NCI-H524 treated with DMSO at 0.1 percent for 48 hours (cell line): Measurements from ENCODE around the gene TCF7L2.

Experiments
- DNase-seq: peaks from one replicate; lab custom pipeline; 2025; lab: John Stamatoyannopoulos, UW

TCF7L2 gene

DNA sequence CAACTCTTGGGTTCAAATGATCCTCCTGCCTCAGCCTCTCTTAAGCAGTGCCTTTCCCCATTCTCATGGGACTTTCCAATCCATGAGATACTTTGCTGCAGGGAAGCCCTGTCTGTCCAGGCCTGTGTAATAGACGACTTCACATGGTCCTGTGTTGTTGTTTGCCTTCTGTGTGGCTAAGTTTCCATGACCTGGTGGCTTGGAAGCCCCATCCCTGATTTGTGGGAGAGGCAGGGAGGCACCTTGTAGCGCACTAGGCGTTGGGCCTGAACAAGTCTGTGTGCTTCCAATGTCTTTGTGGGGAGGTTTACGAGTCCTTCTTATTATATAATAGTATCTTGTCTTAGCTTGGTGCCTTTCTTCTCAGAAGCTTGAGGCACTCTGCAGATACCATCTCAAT is 49.1 kb downstream of the TCF7L2 start:
- DNase-seq = no peak

DNA sequence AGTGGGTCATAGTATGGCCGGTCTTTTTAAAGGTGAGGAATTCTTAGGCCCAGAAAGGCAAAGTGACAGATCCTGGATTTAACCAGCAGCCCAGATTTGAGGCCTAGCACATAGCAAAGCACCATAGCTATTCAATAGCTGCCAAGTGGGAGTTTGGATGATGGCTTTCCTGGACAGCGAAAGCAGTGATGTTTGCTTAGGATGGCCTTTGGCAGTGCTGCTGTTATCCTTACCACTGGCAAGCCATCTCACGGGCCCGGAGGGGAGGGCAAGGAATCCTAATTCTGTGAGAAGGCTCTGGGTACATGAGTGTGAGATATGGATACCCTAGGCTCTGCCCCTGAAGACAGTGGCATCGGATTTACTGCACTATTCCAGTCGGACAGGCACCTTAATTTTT is 50.4 kb downstream of the TCF7L2 start:
- no peak for DNase-seq

DNA sequence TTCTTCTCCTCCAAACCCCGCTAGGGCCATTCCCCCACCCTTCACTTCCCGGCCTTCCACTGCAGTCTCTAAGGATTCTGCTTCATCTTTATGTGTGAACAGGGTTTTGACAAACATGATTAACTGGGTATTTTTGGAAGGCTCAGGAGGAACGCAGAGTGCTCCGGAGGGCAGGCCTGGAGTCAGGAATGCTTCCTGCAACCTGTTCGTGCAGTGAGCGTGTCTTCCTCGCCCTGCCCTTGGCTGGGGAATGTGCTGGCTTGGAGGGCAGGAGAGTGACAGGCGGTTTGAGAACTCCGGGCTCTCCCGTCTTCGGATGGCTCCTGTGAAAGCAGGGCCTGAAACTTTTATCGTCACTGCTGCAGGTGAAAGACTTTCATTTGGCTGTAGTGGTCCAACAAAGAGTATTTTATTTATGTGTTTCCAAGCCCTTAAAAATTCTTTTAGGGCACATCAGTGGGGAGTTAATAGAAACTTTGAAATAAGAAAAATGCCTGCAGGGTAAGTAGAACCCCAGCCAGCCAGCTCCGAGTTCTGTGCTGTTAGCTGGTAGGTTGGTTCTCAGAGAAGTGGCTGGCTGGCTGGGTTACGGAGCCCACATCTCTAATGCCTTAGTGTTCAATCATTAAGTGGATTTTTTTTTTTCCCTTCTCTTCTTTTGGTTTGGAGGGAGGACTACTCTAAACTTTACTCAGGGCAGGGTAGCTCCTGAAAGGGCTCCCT is 51.0 kb downstream of the TCF7L2 start:
- no peak for DNase-seq

DNA sequence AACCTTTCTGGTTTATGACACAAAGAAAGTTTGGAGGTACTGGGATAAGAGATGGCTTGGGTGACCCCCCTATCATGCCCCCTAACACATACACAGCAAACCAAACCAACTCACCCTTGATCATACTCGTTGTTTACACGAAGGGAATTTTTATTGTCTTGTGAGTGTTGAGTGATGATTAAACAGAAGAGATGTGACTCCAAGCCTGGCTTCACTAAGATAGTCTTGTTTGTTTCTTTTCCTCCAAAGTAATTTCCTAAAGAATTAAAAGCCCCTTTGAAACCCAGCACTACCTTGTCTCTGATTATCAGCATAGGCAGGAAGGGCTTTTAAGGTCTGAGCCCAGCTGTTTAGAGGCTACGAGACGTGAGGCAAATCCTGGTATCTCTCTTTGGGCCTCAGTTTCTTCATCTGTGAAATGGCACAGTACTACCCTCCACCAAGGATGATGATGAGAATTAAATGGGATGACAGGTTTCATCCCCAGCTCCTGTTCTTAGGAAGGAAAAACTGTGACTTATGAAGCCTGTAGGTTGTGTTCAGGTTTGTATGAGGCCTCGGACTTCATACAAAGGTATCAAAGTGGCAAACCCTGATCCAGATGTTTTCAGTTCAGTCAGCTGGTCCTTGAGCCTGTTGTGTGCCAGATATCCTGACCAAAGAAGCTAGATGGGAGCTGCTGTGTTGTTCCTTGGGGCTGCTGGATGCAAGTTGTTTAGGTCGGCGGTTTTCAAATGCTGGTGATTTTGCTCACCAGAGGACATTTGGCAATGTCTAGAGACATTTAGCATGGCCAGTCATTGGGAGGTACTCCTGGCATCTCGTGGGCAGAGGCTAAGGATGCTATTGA is 51.8 kb downstream of the TCF7L2 start:
- no peak for DNase-seq

DNA sequence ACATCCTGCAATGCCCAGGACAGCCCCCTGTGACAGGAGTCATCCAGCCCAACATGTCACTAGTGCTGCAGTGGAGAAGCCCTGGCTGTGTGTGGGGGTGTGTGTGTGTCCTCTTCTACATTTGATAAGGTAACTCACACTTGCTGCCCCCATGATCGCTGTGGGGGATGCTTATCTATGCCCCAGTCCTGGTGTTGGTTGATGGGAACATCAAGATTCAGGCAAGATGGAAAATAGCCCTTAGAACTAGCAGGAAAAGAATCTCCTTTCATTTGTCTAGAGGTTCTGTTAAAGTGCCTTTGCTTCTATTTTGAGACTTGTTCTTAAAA is 52.4 kb downstream of the TCF7L2 start:
- DNase-seq = no peak

DNA sequence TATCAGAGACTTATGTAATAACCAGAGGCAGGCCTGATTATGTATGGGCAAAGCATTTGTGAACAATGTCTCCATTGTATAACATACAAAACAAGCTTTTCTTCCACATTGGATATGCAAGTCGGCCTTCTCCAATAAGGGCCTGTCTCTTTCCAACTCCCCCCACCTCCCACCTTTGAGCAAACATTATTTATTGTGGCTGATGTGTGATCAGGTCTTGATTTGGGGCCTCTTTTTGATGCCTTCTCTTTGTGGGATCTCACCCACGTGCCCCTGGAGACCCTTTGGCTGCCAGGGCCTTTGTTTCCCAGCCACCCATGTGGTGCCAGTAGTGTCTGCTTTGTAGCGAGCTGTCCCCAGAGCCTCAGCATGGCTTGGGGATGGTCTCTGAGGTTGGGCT is 53.0 kb downstream of the TCF7L2 start:
- DNase-seq = no peak

DNA sequence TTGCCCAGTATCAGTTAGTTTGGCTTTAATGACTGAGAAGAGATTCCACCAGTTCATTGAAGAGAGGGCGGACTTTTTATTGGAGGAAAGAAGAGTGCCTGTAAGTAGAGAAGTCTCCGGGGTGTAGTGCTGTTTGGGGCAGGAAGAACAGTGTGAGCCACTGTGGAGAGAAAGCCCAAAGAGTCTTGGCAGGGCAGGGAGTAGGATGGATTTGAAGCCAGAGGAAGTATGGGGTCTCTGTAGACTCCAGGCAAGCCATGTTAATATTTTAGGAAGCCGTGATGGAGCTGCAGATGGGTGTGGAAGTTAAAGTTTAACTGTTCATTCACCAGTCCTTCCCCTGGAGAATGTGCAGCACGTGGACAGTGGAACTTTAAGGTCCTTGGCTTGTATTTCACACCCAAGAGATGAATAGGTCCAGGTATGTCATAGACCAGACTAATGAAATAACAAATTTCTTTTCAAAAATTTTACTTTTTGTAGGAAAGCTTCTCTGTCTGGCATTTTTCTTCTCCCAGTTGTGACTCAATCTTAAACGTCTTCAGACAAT is 54.1 kb downstream of the TCF7L2 start:
- no peak for DNase-seq

DNA sequence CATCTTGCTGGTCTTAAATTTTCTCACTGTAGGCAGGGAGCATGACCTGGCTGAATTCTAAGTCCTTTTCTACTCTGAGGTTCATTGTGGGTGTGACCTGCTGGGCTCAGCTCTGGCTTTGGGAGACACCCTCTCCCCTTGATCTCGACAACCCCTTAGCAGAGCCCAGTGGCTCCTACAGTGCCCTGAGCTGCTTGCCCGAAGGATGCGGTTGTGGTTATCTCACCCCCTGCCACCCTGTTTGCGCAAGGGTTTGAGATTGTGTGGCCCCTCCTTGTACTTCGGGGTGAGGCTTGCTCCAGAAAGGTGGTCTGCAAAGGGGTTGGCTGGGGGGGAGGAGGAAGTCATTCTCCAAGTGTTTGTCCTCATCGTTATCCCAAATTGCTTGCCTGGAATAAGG is 55.3 kb downstream of the TCF7L2 start:
- DNase-seq = no peak

DNA sequence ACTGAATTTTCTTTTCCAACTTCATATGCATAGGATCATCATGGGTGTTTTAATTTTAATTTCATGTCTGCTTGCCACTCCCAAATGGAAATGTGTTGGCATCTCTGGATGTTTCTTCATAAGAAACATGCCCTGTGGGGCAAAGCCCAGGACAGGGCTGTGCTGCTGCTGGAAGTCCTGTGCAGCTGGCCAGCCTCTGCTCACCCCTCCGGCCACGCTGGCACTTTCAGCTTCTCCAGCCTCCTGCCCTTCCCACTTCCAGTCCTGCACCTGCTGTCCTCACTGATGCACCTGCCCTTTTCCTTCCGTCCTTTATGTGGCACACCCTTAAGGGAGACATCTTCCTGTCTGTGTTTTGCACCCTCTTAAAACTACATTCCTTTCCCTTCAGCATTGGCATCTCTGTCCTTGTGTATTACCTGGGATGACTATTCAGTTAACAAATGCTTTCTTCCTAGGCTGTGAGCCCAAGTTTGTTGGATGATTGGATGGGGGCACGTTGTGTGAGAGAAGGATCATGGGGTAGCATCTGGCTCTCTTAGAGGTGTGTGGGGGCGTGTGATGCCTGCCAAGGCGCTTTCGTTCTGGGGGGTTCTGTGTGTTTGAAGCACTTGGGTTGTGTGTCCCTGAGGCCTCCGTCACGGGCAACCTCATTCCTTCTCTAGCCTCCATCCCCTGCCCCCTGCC is 56.8 kb downstream of the TCF7L2 start:
- no peak for DNase-seq

DNA sequence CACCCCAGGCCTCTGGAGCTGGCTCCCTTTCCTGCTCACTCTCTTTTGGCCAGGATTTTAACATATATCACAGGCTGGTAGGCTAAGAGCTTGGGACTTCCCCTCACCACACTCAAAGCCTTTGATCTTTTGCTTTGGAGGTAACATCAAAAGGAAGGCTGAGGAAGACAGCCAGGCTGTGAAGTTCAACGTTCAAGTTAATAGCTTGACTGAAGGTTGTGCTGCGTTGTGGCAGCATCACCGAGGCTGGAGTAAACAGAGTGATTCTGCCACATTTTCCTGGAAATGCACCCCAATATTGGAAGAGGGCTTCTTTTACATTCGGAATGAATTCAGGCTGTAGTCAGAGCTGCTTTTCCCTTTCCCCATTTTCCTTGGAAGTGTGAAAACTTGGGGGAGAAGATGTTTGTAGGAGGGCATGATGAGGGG is 57.3 kb downstream of the TCF7L2 start:
- no peak for DNase-seq

DNA sequence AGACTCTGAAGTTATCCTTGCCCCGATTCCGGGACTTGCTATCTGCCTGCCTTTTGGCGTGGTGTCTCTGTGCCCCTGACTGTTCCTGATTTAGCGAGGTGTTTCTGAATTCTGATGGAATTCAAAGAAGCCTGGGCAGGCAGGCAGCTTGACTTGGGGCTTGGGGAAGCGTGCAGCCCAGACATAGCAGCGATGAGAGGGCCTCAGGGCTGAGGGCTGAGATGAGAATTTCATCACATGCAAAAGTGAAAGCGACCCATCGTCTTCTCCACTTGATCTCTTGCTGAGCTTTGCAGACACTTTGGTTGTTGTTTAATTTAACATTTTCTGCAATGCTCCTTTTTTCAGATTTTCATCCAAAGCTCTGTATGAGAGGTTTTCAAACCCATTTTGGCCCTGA is 57.8 kb downstream of the TCF7L2 start:
- DNase-seq = no peak

DNA sequence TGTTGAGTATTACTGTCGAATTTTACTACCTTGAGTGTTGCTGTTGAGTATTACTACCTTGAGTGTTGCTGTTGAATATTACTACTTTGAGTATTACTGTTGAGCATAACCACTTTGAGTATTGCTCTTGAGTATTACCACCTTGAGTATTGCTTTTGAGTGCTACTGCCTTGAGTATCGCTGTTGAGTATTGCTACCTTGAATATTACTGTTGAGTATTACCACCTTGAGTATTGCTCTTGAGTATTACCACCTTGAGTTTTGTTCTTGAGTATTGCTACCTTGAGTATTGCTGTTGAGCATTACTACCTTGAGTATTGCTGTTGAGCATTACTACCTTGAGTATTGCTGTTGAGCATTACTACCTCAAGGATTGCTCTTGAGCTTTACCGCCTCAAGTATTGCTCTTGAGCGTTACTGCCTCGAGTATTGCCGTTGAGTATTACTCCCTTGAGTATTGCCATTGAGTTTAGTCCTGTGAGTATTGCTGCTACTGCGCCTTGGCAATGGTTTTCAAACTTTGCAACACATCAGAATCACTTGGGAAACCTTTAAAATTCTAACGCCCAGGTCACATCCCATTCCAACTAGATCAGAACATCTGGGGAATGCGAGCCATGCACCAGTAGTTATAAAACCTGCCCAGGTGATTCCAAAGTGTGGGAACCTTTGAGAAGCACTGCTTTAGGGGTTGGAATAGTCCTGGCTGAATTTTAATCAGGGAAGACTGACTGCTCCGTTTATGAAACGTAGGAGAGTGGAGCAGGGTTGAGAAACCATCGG is 61.7 kb downstream of the TCF7L2 start:
- DNase-seq = no peak

DNA sequence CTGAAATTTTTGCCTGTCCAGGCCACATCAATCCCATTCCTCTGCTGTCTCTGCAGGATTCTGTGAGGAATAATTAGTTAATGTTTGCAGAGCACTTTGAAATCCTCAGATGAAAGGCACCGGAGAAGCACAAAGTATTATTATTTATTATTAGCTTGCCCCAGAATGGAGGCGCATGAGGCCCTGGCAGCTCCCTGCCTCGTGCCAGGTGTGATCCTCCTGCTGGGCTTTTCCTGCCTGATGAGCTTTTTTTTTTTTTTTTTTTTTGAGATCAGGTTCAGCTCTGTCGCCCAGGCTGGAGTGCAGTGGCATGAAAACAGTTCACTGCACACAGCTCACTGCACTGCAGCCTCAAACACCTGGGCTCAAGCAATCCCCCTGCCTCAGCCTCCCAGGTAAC is 65.2 kb downstream of the TCF7L2 start:
- DNase-seq = no peak

DNA sequence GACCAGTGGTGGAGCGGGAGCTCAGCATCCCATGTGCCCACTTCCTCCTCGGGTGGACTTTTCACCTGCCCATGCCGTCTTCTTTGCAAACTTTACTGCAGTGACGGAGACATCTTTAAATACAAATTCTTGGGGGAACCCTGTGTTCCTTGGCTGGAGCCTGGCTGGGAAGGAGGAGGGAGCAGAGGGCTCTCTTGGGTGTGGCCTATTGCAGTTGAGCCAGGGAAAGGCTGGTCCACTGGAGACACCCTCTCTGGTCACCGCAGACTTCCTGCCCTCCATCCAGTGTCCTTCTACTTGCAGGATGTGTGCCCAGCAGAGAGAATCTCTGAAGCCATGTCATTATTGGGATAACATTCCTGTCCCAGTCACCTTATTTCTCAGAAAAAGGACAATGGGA is 67.3 kb downstream of the TCF7L2 start:
- no peak for DNase-seq

DNA sequence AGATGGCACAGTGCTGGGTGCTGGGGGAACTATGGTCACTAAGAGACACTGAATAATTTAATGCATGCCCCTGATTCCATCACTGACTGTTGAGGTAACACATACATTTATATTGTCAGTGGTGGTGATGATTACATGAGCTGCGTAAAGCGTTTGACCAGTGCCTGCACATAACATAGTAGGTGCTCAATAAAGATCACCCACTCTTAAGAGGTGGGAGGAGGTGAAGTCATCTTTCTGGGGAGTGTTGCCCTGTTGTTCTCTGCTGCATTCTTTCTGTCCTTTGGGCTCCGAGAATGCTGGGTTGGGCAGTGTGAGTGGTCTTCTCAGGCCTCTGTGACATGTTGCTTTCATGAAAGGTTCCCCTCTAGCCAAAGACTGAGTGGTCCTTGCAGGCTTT is 68.0 kb downstream of the TCF7L2 start:
- DNase-seq = no peak

DNA sequence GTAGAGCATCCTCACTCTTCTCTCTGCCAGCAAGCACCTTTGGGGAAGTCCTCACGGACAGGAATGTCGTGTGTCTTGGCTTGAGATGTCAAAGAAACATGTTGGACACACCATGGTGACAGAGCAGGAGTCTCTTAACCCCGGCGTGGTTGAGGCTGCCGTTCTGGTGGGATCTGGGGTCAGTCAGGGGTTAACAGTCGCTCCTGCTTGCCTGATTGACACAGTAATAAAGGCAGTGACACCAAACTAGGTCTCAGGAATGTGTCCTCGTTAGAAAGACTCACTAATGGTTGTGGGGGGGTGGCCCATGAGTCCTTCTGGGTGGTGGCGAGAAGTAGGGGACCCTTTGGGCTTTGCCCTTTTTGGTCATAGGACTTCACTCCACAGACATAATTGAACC is 69.0 kb downstream of the TCF7L2 start:
- no peak for DNase-seq

DNA sequence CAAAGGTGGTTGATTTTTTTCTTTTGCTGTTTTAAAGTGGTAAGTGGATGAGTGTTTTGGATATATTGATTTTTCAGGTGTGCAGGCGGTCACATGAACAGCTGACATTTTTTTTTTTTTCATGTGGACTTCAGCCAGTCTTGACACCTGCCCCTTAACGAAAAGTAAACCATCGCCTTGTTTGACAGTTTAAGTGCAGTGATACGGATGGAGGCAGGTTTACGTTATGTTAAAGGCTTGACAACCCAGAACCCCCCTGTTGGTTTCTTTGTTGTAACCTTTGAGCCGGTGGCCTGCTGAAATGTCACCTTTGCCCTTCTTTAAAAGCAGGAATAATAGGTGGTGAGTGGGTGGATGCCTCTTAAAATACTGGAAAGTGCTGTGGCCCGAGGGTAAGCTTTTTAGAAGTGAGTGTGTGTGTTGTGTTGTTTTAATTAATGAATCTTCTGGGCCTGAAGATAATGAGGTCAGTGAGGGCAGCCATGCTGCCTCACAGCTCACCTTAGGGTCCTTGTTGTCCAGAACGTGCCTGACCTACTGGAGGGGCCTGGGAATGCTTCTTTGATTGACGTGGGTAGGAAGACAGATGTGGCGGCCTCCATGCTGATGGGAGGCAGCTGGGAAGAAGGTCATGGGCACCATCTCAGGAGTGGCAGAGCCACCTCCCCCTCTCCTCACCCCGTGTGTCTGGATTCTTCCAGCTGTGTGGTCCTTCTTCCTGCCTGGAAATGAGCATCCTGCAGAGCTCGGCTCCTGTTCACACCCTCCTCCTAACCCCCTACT is 69.8 kb downstream of the TCF7L2 start:
- no peak for DNase-seq

DNA sequence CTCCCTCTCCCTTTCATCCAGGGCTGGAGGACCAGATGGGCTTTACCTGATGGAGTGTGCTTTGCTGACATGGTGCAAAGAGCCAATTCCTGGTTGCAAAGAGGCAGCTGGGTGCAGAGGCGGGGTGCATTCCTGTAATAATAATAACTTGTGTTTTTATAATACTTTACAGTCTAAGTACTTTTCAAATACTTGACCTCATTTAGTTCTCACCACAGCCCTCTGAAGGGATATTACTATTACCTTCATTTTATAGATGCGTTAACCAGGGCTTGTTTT is 70.4 kb downstream of the TCF7L2 start:
- no peak for DNase-seq

DNA sequence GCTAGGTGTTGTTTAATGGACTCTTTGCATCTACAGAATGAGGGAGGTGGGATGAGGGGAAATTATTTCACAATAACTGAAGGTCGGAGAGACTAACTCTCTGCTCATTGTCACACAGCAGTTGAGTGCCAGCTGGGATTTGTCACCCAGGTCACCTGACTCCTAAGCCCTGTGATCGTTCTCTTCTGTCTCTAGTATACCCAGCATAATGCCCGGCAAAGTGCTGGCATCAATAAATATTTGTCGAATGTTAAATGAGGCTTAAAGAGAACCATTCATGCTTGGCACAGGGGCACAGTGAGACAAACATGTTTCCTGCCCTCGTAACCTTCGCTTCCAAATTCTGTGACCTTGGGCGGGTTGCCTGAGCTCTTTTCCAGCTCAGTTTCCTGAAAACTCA is 70.8 kb downstream of the TCF7L2 start:
- DNase-seq = no peak

DNA sequence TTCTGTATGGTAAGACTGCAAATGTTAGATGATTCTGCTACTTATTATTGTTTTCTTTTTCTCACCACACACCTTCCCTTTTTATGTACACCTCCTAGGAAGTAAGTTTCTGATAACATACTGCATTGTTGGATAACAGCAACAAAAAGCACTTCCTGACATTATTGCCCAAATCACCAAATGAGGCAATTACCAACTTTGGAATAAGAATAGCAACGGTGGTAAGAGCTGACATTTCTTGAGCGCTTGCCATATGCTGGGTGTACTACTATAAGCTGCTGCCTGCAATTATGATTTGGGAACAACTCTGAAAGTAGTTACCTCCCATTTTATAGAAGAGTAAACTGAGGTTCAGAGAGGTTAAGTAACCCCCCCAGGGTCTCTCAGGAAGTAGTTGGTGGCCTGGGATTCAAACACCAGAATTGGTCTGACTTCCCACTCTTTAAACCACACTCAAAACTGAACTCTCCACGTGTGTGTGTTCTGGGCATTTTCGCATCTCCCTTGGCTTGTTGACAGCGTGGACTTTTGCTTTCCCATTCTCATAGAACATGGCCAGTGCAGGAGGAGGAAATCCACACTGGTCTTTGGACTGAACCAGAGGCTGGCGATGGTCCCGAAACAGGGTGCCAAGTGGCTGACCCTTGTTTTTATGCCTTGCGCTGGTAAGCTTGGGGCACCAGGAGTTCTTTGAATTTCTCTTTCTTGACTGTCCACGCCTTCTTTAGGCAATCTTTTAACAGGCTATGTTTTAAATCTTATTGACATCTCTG is 71.4 kb downstream of the TCF7L2 start:
- DNase-seq = no peak

DNA sequence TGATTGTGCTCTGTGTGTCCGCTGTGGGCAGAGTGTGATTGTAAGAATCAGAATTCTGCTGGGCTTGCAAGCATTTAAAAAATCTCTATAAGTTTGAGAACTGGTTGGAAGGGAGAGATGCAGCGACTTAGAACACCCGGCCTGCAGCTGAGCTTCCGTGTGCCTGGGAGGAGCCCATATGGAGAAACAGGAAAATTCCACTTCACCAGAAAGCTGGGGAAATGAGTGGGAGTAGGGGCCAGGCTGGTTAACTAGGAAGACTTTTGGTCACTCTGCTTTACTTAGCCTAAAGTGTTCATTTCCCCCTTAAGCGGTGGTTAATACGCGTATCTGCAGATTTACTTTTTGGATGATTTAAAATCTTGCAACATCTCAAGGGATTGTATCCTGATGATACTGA is 72.2 kb downstream of the TCF7L2 start:
- no peak for DNase-seq
